Measurements from ENCODE around the gene ANKRD34A. TPM values are rescaled to one million over a fixed set of nuclear protein-coding genes. Genes with fewer than 3 reads are reported as not detected.

ANKRD34A gene
- polyA plus RNA-seq, 3 donors = 0.31 TPM; not detected in 2

DNA sequence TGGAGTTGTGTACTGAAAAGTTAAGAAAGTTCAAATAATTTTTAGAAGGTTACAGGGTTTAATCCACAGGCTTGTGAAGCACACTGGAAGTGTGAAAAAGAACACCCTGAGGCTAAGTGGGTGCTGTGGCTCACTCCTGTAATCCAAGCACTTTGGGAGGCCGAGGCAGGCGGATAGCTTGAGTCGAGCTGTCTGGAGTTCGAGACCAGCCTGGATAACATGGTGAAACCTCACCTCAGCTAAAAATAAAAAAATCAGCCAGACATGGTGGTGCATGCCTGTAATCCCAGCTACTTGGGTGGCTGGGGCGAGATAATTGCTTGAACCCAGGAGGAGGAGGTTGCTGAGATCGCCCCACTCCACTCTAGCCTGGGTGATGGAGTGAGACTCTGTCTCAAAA, 22.2 kb upstream of the ANKRD34A start:
- Histone ChIP-seq H3K4me1 (ENCODE audit: control insufficient read depth in 1 of 2, insufficient read depth in 2 of 2, low read length in 2 of 2) (peaks cover 52 to 74% of the 10 kb centered on the region in 2 donors), H3K9me3 (replicated peaks in 1 of 2; ENCODE audit: control insufficient read depth in 1 of 2, insufficient read depth in 1 of 2, low read length in 2 of 2) (no peaks in the 10 kb centered on the region), H3K79me2 (ENCODE audit: insufficient read depth, low read length) (peaks cover 19% of the 10 kb centered on the region), H4K20me1 (ENCODE audit: insufficient read depth, low read length) (peaks cover 17% of the 10 kb centered on the region), H3K36me3 (replicated peaks in 1 of 2; ENCODE audit: control insufficient read depth in 1 of 2, insufficient read depth in 2 of 2, low read length in 2 of 2) (no peaks in the 10 kb centered on the region), H3K27ac (ENCODE audit: low read depth in 1 of 2, low read length in 2 of 2) (peak overlapping the region; percentile 75 to 88), H3K4me2 (replicated peaks; ENCODE audit: extremely low read depth, low read length, poor library complexity, severe bottlenecking) (peak overlapping the region; percentile 73), H3K27me3 (ENCODE audit: control insufficient read depth in 2 of 2, insufficient read depth in 2 of 2, low read length in 2 of 2) (no peaks in the 10 kb centered on the region), H3K4me3 (replicated peaks in 1 of 3; ENCODE audit: low read depth in 2 of 3, low read length in 3 of 3) (peak overlapping the region in 1 of 3 experiments; percentile 65), H2AFZ (ENCODE audit: insufficient read depth, low read depth, low read length, poor library complexity, severe bottlenecking) (no peak overlapping the region), H3K9ac (ENCODE audit: insufficient read depth, low read length, poor library complexity, severe bottlenecking) (no peak overlapping the region)
- 100% methylated on average over 4 of the region's 6 CpGs for WGBS (ENCODE audit: insufficient coverage)
- DNase-seq = no peak
- Mint-ChIP-seq H3K4me1 (peaks cover 84% of the 10 kb centered on the region), H3K9me3 (no peaks in the 10 kb centered on the region), H3K36me3 (peaks cover under 1 to 3% of the 10 kb centered on the region in 2 donors), H3K4me3 (no peak overlapping the region), H3K27me3 (ENCODE audit: low read depth in 3 of 3) (no peaks in the 10 kb centered on the region), H3K27ac (peak overlapping the region; percentile 98 to 99 (median 99))
- intact Hi-C loops (cut with micrococcal nuclease) = no loop called here
- TF ChIP-seq CTCF (IDR thresholded peaks at IDR 0.05) = no peak

DNA sequence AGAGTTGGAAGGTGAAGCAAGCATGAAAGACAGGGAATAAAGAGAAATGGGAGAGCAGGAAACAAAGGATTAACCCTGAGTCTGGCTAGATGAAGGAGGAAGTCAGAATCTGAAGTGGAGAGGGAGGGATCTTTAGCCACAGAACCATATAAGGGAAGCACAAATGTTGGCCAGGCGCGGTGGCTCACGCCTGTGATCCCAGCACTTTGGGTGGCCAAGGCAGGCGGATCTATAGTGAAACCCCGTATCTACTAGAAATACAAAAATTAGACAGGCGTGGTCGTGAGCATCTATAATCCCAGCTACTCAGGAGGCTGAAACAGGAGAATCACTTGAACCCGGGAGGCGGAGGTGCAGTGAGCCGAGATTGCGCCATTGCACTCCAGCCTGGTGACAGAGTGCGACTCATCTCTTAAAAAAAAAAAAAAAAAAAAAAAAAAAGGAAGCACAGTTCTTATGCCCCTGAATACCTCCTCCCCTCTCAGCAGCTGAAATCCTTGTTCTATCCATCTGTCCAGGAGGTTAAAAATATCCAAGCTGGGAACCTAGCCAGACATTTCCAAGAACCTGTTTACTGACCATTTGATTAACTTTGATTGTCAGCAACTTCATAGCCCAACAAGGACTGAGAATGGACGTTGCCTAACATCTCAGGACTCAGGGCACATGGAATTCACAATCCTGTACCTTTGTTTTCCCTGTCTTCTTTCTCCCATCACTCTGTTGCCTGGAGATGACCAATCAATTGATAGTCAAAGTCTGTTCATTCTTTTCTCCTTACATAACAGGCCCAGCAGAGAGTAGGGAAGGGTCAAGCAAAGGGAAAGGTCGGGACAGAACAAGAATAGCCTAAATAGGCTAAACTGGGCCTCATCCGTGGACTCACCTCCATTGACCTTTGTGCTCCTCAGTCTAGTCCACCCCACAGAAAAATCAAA, 21.4 kb upstream of the ANKRD34A start:
- no peaks in the 10 kb centered on the region for H3K36me3 ChIP-seq (replicated peaks in 1 of 2; ENCODE audit: control insufficient read depth in 1 of 2, insufficient read depth in 2 of 2, low read length in 2 of 2)

More for the DNA sequence above, 21.4 kb upstream of the ANKRD34A start:
- Histone ChIP-seq H3K9ac (ENCODE audit: insufficient read depth, low read length, poor library complexity, severe bottlenecking) (peak overlapping the region; percentile 30), H4K20me1 (ENCODE audit: insufficient read depth, low read length) (peaks cover 9% of the 10 kb centered on the region), H3K27me3 (ENCODE audit: control insufficient read depth in 2 of 2, insufficient read depth in 2 of 2, low read length in 2 of 2) (no peaks in the 10 kb centered on the region), H3K9me3 (replicated peaks in 1 of 2; ENCODE audit: control insufficient read depth in 1 of 2, insufficient read depth in 1 of 2, low read length in 2 of 2) (no peaks in the 10 kb centered on the region), H2AFZ (ENCODE audit: insufficient read depth, low read depth, low read length, poor library complexity, severe bottlenecking) (no peak overlapping the region), H3K79me2 (ENCODE audit: insufficient read depth, low read length) (peaks cover 19% of the 10 kb centered on the region), H3K4me3 (replicated peaks in 1 of 3; ENCODE audit: low read depth in 2 of 3, low read length in 3 of 3) (peak overlapping the region; percentile 18 to 65 (median 49)), H3K4me2 (replicated peaks; ENCODE audit: extremely low read depth, low read length, poor library complexity, severe bottlenecking) (peak overlapping the region; percentile 73), H3K4me1 (ENCODE audit: control insufficient read depth in 1 of 2, insufficient read depth in 2 of 2, low read length in 2 of 2) (peaks cover 54 to 81% of the 10 kb centered on the region in 2 donors), H3K27ac (ENCODE audit: low read depth in 1 of 2, low read length in 2 of 2) (peak overlapping the region; percentile 75 to 88)
- intact Hi-C loops (cut with micrococcal nuclease) = no loop called here
- TF ChIP-seq CTCF (IDR thresholded peaks at IDR 0.05) = no peak
- peak overlapping the region; percentile 80 to 97 for H3K4me3 Mint-ChIP-seq
- H3K36me3 Mint-ChIP-seq = peaks cover 0 to 2% of the 10 kb centered on the region in 2 donors
- H3K27ac Mint-ChIP-seq = peak overlapping the region; percentile 98 to 99 (median 99)
- peaks cover 82% of the 10 kb centered on the region for H3K4me1 Mint-ChIP-seq
- no peaks in the 10 kb centered on the region for H3K27me3 Mint-ChIP-seq (ENCODE audit: low read depth in 3 of 3)
- DNase-seq = peak; percentile 61 to 77 (median 76)
- H3K9me3 Mint-ChIP-seq = no peaks in the 10 kb centered on the region
- WGBS (ENCODE audit: insufficient coverage) = 4% methylated on average over 13 of the region's 15 CpGs

Data from CD14-positive monocyte (primary cell).